ENCODE measurements around the gene RAB28. TPM values are rescaled to one million over a fixed set of nuclear protein-coding genes. Genes with fewer than 3 reads are reported as not detected.

RAB28 gene
- total RNA-seq, 4 donors from 2014 or later: 15.9 to 22.8 (median 18.3) TPM

- intact Hi-C loops (cut with DNase I): no loop called here
- Histone ChIP-seq H3K4me3 (no peak overlapping the region), H3K27ac (replicated peaks in 1 of 4) (no peak overlapping the region), H3K36me3 (no peaks in the 10 kb centered on the region), H3K4me1 (no peaks in the 10 kb centered on the region), H3K27me3 (no peaks in the 10 kb centered on the region), H3K9me3 (peaks cover 0 to 7% (median 0%) of the 10 kb centered on the region in 4 donors)
- DNase-seq (ENCODE audit: extremely low spot score): no peak
- TF ChIP-seq EP300 (IDR thresholded peaks at IDR 0.05): no peak
- TF ChIP-seq POLR2A (IDR thresholded peaks at IDR 0.05; ENCODE audit: low read depth): no peak
- no peak for TF ChIP-seq CTCF (IDR thresholded peaks at IDR 0.05)
- TF ChIP-seq POLR2AphosphoS5 (IDR thresholded peaks at IDR 0.05): no peak
- 57% methylated on average over 4 of the region's 4 CpGs for WGBS
These were observed 136.5 kb downstream of the RAB28 start for GRCh38 chr4:13347517-13348125.

- Histone ChIP-seq H3K9me3 (no peaks in the 10 kb centered on the region), H3K4me3 (no peak overlapping the region), H3K36me3 (no peaks in the 10 kb centered on the region), H3K4me1 (no peaks in the 10 kb centered on the region), H3K27ac (replicated peaks in 1 of 4) (no peak overlapping the region), H3K27me3 (no peaks in the 10 kb centered on the region)
- 76% methylated on average over 2 of the region's 2 CpGs for WGBS
- no peak for TF ChIP-seq CTCF (IDR thresholded peaks at IDR 0.05)
- no peak for TF ChIP-seq POLR2A (IDR thresholded peaks at IDR 0.05; ENCODE audit: low read depth)
- TF ChIP-seq POLR2AphosphoS5 (IDR thresholded peaks at IDR 0.05): no peak
- TF ChIP-seq EP300 (IDR thresholded peaks at IDR 0.05): no peak
- peak; percentile 45 for DNase-seq (ENCODE audit: extremely low spot score)
- intact Hi-C loops (cut with DNase I): no loop called here
These were observed 139.9 kb downstream of the RAB28 start for GRCh38 chr4:13344216-13344615.

GRCh38 chr4:13340672-13341071 lies 143.5 kb downstream of the RAB28 start:
- intact Hi-C loops (cut with DNase I): no loop called here
- no peak for DNase-seq (ENCODE audit: extremely low spot score)
- TF ChIP-seq CTCF (IDR thresholded peaks at IDR 0.05): no peak
- no peak for TF ChIP-seq EP300 (IDR thresholded peaks at IDR 0.05)
- no peak for TF ChIP-seq POLR2A (IDR thresholded peaks at IDR 0.05; ENCODE audit: low read depth)
- no peak for TF ChIP-seq POLR2AphosphoS5 (IDR thresholded peaks at IDR 0.05)
- Histone ChIP-seq H3K36me3 (peaks cover 0 to 13% (median 0%) of the 10 kb centered on the region in 4 donors), H3K4me3 (no peak overlapping the region), H3K27ac (replicated peaks in 1 of 4) (no peak overlapping the region), H3K9me3 (no peaks in the 10 kb centered on the region), H3K27me3 (no peaks in the 10 kb centered on the region), H3K4me1 (no peaks in the 10 kb centered on the region)

- TF ChIP-seq EP300 (IDR thresholded peaks at IDR 0.05): no peak
- 68% methylated on average over 4 of the region's 4 CpGs for WGBS
These were observed 152.3 kb downstream of the RAB28 start for GRCh38 chr4:13331827-13332226.

GRCh38 chr4:13329963-13330362 lies 154.2 kb downstream of the RAB28 start:
- no peak for TF ChIP-seq EP300 (IDR thresholded peaks at IDR 0.05)
- Histone ChIP-seq H3K27me3 (no peaks in the 10 kb centered on the region), H3K36me3 (no peaks in the 10 kb centered on the region), H3K4me3 (no peak overlapping the region), H3K27ac (replicated peaks in 1 of 4) (no peak overlapping the region), H3K4me1 (no peaks in the 10 kb centered on the region), H3K9me3 (no peaks in the 10 kb centered on the region)
- intact Hi-C loops (cut with DNase I): no loop called here
- 94% methylated on average over 3 of the region's 3 CpGs for WGBS
- DNase-seq (ENCODE audit: extremely low spot score): no peak

More at GRCh38 chr4:13331827-13332226, 152.3 kb downstream of the RAB28 start:
- Histone ChIP-seq H3K36me3 (peaks cover 0 to 6% (median 0%) of the 10 kb centered on the region in 4 donors), H3K4me1 (no peaks in the 10 kb centered on the region), H3K27ac (replicated peaks in 1 of 4) (no peak overlapping the region), H3K27me3 (no peaks in the 10 kb centered on the region), H3K4me3 (no peak overlapping the region), H3K9me3 (no peaks in the 10 kb centered on the region)
- no peak for DNase-seq (ENCODE audit: extremely low spot score)
- intact Hi-C loops (cut with DNase I): no loop called here

- Histone ChIP-seq H3K27ac (replicated peaks in 1 of 4) (no peak overlapping the region), H3K4me1 (no peaks in the 10 kb centered on the region), H3K4me3 (no peak overlapping the region), H3K27me3 (no peaks in the 10 kb centered on the region), H3K9me3 (no peaks in the 10 kb centered on the region), H3K36me3 (no peaks in the 10 kb centered on the region)
- TF ChIP-seq CTCF (IDR thresholded peaks at IDR 0.05) (no peak), EP300 (IDR thresholded peaks at IDR 0.05) (no peak), POLR2AphosphoS5 (IDR thresholded peaks at IDR 0.05) (no peak), POLR2A (IDR thresholded peaks at IDR 0.05; ENCODE audit: low read depth) (no peak)
- DNase-seq (ENCODE audit: extremely low spot score): no peak
- intact Hi-C loops (cut with DNase I): no loop called here
- WGBS: 80% methylated on average over 1 of the region's 1 CpG
These were observed 154.7 kb downstream of the RAB28 start for GRCh38 chr4:13329340-13329850.
